Measurements from ENCODE around the gene COQ4. TPM values are rescaled to one million over a fixed set of nuclear protein-coding genes. Genes with fewer than 3 reads are reported as not detected.

COQ4 gene
- total and polyA plus RNA-seq, 2 experiments from 2014 or later, result 35.3 to 37.0 TPM

DNA sequence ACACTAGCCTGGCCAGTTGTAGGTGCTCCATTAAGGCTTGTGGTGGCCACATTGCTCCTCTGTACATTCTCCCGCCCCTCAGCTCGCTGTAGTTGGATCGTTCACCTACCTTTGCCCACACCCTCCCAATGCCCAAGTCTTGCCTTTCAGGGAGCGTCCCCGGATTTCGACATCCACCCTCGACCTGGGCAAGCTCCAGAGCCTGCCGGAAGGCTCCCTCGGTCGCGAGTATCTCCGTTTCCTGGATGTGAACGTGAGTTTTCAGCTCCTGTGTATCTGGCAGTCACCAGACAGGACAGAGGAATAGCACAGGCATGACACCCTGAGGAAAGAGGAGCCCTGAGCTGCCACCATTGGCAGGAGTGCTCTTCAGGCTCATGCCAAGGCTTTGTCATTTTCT, 3.0 kb downstream of the COQ4 start (continued):
- TF ChIP-seq, protein P1, sequence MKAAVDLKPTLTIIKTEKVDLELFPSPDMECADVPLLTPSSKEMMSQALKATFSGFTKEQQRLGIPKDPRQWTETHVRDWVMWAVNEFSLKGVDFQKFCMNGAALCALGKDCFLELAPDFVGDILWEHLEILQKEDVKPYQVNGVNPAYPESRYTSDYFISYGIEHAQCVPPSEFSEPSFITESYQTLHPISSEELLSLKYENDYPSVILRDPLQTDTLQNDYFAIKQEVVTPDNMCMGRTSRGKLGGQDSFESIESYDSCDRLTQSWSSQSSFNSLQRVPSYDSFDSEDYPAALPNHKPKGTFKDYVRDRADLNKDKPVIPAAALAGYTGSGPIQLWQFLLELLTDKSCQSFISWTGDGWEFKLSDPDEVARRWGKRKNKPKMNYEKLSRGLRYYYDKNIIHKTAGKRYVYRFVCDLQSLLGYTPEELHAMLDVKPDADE (IDR thresholded peaks at IDR 0.05), result no peak

- Histone ChIP-seq H3K79me2 (replicated peaks; ENCODE audit: insufficient read depth) (no peaks in the 10 kb centered on the region), H3K27me3 (ENCODE audit: insufficient read depth) (no peaks in the 10 kb centered on the region), H2AFZ (no peak overlapping the region), H3K4me3 (no peak overlapping the region), H3K9me2 (ENCODE audit: insufficient read depth) (no peaks in the 10 kb centered on the region), H3F3A (replicated peaks; ENCODE audit: low read depth) (no peaks in the 10 kb centered on the region), H4K20me1 (replicated peaks; ENCODE audit: insufficient read depth) (no peaks in the 10 kb centered on the region), H3K36me3 (ENCODE audit: insufficient read depth) (no peaks in the 10 kb centered on the region), H3K27ac (ENCODE audit: low read depth) (no peak overlapping the region), H3K4me1 (ENCODE audit: insufficient read depth) (no peaks in the 10 kb centered on the region), H3K4me2 (no peak overlapping the region)
- no peak for DNase-seq (ENCODE audit: low spot score)
- peaks cover 7% of the 10 kb centered on the region for H3K27me3 Mint-ChIP-seq (ENCODE audit: insufficient read depth, low read depth, poor library complexity)
- H3K4me1 Mint-ChIP-seq, result no peaks in the 10 kb centered on the region
- no peak overlapping the region for H3K4me3 Mint-ChIP-seq
- H3K9me3 Mint-ChIP-seq, result no peaks in the 10 kb centered on the region
- no peak for ATAC-seq
- no peak overlapping the region for H3K27ac Mint-ChIP-seq
- TF ChIP-seq, protein P1 (IDR thresholded peaks at IDR 0.05), result no peak
- TF ChIP-seq ZNF114 (CRISPR knock-in tag; IDR thresholded peaks at IDR 0.05) (no peak), NANOG (IDR thresholded peaks at IDR 0.05; ENCODE audit: borderline replicate concordance) (no peak), ZNF331 (CRISPR knock-in tag; IDR thresholded peaks at IDR 0.05; ENCODE audit: low read depth) (no peak), CREB1 (CRISPR knock-in tag; IDR thresholded peaks at IDR 0.05; ENCODE audit: low read depth) (no peak), POLR2AphosphoS5 (IDR thresholded peaks at IDR 0.05; ENCODE audit: low read depth) (no peak), EZH2phosphoT487 (IDR thresholded peaks at IDR 0.05; ENCODE audit: unreplicated experiment) (no peak), EZH2 (IDR thresholded peaks at IDR 0.05; ENCODE audit: low read depth, unreplicated experiment) (no peak), STAT1 (IDR thresholded peaks at IDR 0.05; ENCODE audit: unreplicated experiment) (no peak)
- TF ChIP-seq, protein P2, sequence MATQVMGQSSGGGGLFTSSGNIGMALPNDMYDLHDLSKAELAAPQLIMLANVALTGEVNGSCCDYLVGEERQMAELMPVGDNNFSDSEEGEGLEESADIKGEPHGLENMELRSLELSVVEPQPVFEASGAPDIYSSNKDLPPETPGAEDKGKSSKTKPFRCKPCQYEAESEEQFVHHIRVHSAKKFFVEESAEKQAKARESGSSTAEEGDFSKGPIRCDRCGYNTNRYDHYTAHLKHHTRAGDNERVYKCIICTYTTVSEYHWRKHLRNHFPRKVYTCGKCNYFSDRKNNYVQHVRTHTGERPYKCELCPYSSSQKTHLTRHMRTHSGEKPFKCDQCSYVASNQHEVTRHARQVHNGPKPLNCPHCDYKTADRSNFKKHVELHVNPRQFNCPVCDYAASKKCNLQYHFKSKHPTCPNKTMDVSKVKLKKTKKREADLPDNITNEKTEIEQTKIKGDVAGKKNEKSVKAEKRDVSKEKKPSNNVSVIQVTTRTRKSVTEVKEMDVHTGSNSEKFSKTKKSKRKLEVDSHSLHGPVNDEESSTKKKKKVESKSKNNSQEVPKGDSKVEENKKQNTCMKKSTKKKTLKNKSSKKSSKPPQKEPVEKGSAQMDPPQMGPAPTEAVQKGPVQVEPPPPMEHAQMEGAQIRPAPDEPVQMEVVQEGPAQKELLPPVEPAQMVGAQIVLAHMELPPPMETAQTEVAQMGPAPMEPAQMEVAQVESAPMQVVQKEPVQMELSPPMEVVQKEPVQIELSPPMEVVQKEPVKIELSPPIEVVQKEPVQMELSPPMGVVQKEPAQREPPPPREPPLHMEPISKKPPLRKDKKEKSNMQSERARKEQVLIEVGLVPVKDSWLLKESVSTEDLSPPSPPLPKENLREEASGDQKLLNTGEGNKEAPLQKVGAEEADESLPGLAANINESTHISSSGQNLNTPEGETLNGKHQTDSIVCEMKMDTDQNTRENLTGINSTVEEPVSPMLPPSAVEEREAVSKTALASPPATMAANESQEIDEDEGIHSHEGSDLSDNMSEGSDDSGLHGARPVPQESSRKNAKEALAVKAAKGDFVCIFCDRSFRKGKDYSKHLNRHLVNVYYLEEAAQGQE (IDR thresholded peaks at IDR 0.05; ENCODE audit: unreplicated experiment), result no peak
- TF ChIP-seq, protein P3, sequence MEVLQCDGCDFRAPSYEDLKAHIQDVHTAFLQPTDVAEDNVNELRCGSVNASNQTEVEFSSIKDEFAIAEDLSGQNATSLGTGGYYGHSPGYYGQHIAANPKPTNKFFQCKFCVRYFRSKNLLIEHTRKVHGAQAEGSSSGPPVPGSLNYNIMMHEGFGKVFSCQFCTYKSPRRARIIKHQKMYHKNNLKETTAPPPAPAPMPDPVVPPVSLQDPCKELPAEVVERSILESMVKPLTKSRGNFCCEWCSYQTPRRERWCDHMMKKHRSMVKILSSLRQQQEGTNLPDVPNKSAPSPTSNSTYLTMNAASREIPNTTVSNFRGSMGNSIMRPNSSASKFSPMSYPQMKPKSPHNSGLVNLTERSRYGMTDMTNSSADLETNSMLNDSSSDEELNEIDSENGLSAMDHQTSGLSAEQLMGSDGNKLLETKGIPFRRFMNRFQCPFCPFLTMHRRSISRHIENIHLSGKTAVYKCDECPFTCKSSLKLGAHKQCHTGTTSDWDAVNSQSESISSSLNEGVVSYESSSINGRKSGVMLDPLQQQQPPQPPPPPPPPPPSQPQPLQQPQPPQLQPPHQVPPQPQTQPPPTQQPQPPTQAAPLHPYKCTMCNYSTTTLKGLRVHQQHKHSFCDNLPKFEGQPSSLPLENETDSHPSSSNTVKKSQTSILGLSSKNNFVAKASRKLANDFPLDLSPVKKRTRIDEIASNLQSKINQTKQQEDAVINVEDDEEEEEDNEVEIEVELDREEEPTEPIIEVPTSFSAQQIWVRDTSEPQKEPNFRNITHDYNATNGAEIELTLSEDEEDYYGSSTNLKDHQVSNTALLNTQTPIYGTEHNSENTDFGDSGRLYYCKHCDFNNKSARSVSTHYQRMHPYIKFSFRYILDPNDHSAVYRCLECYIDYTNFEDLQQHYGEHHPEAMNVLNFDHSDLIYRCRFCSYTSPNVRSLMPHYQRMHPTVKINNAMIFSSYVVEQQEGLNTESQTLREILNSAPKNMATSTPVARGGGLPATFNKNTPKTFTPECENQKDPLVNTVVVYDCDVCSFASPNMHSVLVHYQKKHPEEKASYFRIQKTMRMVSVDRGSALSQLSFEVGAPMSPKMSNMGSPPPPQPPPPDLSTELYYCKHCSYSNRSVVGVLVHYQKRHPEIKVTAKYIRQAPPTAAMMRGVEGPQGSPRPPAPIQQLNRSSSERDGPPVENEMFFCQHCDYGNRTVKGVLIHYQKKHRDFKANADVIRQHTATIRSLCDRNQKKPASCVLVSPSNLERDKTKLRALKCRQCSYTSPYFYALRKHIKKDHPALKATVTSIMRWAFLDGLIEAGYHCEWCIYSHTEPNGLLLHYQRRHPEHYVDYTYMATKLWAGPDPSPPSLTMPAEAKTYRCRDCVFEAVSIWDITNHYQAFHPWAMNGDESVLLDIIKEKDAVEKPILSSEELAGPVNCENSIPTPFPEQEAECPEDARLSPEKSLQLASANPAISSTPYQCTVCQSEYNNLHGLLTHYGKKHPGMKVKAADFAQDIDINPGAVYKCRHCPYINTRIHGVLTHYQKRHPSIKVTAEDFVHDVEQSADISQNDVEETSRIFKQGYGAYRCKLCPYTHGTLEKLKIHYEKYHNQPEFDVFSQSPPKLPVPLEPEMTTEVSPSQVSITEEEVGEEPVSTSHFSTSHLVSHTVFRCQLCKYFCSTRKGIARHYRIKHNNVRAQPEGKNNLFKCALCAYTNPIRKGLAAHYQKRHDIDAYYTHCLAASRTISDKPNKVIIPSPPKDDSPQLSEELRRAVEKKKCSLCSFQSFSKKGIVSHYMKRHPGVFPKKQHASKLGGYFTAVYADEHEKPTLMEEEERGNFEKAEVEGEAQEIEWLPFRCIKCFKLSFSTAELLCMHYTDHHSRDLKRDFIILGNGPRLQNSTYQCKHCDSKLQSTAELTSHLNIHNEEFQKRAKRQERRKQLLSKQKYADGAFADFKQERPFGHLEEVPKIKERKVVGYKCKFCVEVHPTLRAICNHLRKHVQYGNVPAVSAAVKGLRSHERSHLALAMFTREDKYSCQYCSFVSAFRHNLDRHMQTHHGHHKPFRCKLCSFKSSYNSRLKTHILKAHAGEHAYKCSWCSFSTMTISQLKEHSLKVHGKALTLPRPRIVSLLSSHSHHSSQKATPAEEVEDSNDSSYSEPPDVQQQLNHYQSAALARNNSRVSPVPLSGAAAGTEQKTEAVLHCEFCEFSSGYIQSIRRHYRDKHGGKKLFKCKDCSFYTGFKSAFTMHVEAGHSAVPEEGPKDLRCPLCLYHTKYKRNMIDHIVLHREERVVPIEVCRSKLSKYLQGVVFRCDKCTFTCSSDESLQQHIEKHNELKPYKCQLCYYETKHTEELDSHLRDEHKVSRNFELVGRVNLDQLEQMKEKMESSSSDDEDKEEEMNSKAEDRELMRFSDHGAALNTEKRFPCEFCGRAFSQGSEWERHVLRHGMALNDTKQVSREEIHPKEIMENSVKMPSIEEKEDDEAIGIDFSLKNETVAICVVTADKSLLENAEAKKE (CRISPR knock-in tag; IDR thresholded peaks at IDR 0.05), result no peak
- H3K36me3 Mint-ChIP-seq (ENCODE audit: low read depth), result peaks cover 2% of the 10 kb centered on the region; the same call in 1 of the 3 replicates
Observed at GRCh38 chr9:128333451-128333869, 10.8 kb downstream of the COQ4 start.
